ENCODE measurements around the gene ABCA7.

DNA sequence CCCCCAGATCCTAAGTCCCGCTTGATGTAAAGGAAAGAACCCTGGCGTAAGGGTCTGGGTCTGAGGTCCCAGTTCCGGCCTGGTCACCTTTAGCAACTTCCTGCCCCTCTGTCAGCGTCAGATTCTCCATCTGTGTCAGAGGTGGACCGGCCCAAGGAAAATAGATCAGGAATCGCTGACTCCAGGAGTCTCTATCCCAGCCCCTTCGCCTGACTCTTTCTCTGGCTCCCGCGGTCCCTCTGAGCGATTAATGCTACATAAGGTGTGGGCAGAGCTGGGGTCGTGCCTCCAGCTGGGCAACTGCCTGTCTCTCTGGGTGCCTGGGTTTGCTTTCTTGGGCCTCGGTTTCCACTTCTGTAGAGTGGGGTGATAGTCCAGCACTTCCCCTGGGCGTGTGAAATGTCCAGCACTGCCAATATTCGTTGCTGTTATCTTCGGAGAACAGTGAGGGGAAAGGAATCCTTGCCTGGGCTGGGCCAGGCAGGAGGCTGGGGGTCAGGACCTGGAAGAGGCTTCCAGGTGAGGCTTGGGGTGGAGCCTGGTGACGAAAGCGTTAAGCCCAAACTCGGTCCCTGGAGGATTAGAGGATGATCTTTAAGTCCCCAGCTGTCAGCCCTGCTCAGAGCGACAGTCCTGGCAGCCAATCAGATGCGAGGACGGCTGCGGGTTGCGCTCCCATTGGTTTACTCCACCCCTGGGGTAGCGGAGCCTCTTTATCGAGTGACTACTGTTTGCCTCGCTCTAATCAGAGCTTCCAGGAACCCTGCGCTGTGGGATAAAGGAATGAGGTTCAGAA is 767 bp downstream of the ABCA7 start:
- TF ChIP-seq, protein P1, sequence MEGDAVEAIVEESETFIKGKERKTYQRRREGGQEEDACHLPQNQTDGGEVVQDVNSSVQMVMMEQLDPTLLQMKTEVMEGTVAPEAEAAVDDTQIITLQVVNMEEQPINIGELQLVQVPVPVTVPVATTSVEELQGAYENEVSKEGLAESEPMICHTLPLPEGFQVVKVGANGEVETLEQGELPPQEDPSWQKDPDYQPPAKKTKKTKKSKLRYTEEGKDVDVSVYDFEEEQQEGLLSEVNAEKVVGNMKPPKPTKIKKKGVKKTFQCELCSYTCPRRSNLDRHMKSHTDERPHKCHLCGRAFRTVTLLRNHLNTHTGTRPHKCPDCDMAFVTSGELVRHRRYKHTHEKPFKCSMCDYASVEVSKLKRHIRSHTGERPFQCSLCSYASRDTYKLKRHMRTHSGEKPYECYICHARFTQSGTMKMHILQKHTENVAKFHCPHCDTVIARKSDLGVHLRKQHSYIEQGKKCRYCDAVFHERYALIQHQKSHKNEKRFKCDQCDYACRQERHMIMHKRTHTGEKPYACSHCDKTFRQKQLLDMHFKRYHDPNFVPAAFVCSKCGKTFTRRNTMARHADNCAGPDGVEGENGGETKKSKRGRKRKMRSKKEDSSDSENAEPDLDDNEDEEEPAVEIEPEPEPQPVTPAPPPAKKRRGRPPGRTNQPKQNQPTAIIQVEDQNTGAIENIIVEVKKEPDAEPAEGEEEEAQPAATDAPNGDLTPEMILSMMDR (IDR thresholded peaks at IDR 0.05; ENCODE audit: low read depth, low read length) = no peak
- no peak for TF ChIP-seq EZH2phosphoT487 (IDR thresholded peaks at IDR 0.05; ENCODE audit: low read depth)

Measured in OCI-LY3 (cell line).